Measurements from ENCODE around the gene VPS13D. TPM values are rescaled to one million over a fixed set of nuclear protein-coding genes. Genes with fewer than 3 reads are reported as not detected.

VPS13D gene
- polyA plus RNA-seq, 1 of the 3 experiments (the other 2 are of a cell fraction) = 15.0 TPM

- Histone ChIP-seq H3F3A (replicated peaks; ENCODE audit: insufficient read depth) (peaks cover 4% of the 10 kb centered on the region), H2AFZ (ENCODE audit: low read depth) (no peak overlapping the region), H3K9me2 (no peaks in the 10 kb centered on the region), H3K4me3 (ENCODE audit: low read depth in 2 of 2, low read length in 1 of 2) (no peak overlapping the region), H3K79me2 (ENCODE audit: insufficient read depth) (no peaks in the 10 kb centered on the region), H3K27ac (ENCODE audit: low read depth in 2 of 2, low read length in 1 of 2) (no peak overlapping the region), H3K27me3 (ENCODE audit: insufficient read depth) (no peaks in the 10 kb centered on the region), H3K36me3 (replicated peaks in 1 of 2; ENCODE audit: control insufficient read depth in 1 of 2, insufficient read depth in 2 of 2, low read length in 1 of 2) (peaks cover 4 to 15% of the 10 kb centered on the region in 2 experiments), H3K4me2 (no peak overlapping the region), H3K9me3 (no peaks in the 10 kb centered on the region), H3K9ac (no peak overlapping the region), H4K20me1 (ENCODE audit: insufficient read depth) (no peaks in the 10 kb centered on the region), H3K4me1 (ENCODE audit: control insufficient read depth in 1 of 2, insufficient read depth in 2 of 2, low read depth in 1 of 2, low read length in 1 of 2) (peaks cover 0 to 19% of the 10 kb centered on the region in 2 experiments; a peak in 1 of 4 replicates)
- CTCF ChIA-PET = no interaction called here
- DNase-seq = no peak
- WGBS (ENCODE audit: low lambda C conversion rate) = 98% methylated on average over 11 of the region's 11 CpGs
- POLR2A ChIA-PET = no interaction called here
- TF ChIP-seq EP300 (IDR thresholded peaks at IDR 0.05; ENCODE audit: borderline replicate concordance in 1 of 2, low read depth in 1 of 2, low read length in 1 of 2) (no peak), SIN3A (IDR thresholded peaks at IDR 0.05; ENCODE audit: borderline replicate concordance, low read depth, low read length) (no peak), ZBTB33 (IDR thresholded peaks at IDR 0.05; ENCODE audit: borderline replicate concordance, low read depth) (no peak), RCOR1 (IDR thresholded peaks at IDR 0.05; ENCODE audit: low read length) (no peak), MAX (IDR thresholded peaks at IDR 0.05; ENCODE audit: low read depth) (no peak), MXI1 (IDR thresholded peaks at IDR 0.05; ENCODE audit: low read depth, low read length) (no peak), CHD2 (IDR thresholded peaks at IDR 0.05; ENCODE audit: low read length, partially characterized antibody) (no peak), PBX3 (IDR thresholded peaks at IDR 0.05) (no peak)
Observed at GRCh38 chr1:12508849-12509248, 279.0 kb downstream of the VPS13D start.

GRCh38 chr1:12511128-12511484 is 281.3 kb downstream of the VPS13D start:
- ChIA-PET CTCF (interaction anchor here (1.2 kb wide), 1 partner anchor 17 kb away, joined by 3 read pairs; no protein-coding TSS in a partner anchor), POLR2A (no interaction called here)
- no peak overlapping the region for H2AFZ ChIP-seq (ENCODE audit: low read depth)
- DNase-seq = no peak
- no peak overlapping the region for H3K4me3 ChIP-seq (ENCODE audit: low read depth in 2 of 2, low read length in 1 of 2)
- H3K36me3 ChIP-seq (replicated peaks in 1 of 2; ENCODE audit: control insufficient read depth in 1 of 2, insufficient read depth in 2 of 2, low read length in 1 of 2) = peaks cover 4 to 15% of the 10 kb centered on the region in 2 experiments
- no peaks in the 10 kb centered on the region for H4K20me1 ChIP-seq (ENCODE audit: insufficient read depth)
- no peaks in the 10 kb centered on the region for H3K79me2 ChIP-seq (ENCODE audit: insufficient read depth)
- H3K4me2 ChIP-seq = no peak overlapping the region
- H3K9ac ChIP-seq = no peak overlapping the region
- no peaks in the 10 kb centered on the region for H3K9me3 ChIP-seq
- H3K9me2 ChIP-seq = no peaks in the 10 kb centered on the region
- no peak overlapping the region for H3K27ac ChIP-seq (ENCODE audit: low read depth in 2 of 2, low read length in 1 of 2)
- 94% methylated on average over 2 of the region's 3 CpGs for WGBS (ENCODE audit: low lambda C conversion rate)
- H3K27me3 ChIP-seq (ENCODE audit: insufficient read depth) = no peaks in the 10 kb centered on the region
- H3F3A ChIP-seq (replicated peaks; ENCODE audit: insufficient read depth) = peaks cover 4% of the 10 kb centered on the region
- H3K4me1 ChIP-seq (ENCODE audit: control insufficient read depth in 1 of 2, insufficient read depth in 2 of 2, low read depth in 1 of 2, low read length in 1 of 2) = peaks cover 0 to 7% of the 10 kb centered on the region in 2 experiments; a peak in 1 of 4 replicates
- TF ChIP-seq SMC3 (IDR thresholded peaks at IDR 0.05; ENCODE audit: low read depth, low read length) (no peak), EZH2phosphoT487 (IDR thresholded peaks at IDR 0.05; ENCODE audit: borderline replicate concordance, low read depth) (no peak), MAX (IDR thresholded peaks at IDR 0.05; ENCODE audit: low read depth) (no peak), PBX3 (IDR thresholded peaks at IDR 0.05) (no peak), MEF2A (IDR thresholded peaks at IDR 0.05; ENCODE audit: borderline replicate concordance, low read depth) (no peak), IRF3 (IDR thresholded peaks at IDR 0.05; ENCODE audit: low read depth, low read length) (no peak), FOSL2 (IDR thresholded peaks at IDR 0.05; ENCODE audit: borderline replicate concordance, low read depth) (no peak), YY1 (IDR thresholded peaks at IDR 0.05; ENCODE audit: low read depth) (no peak), REST (IDR thresholded peaks at IDR 0.05; ENCODE audit: low read depth, low read length) (no peak), RCOR1 (IDR thresholded peaks at IDR 0.05; ENCODE audit: low read length) (no peak), RAD21 (IDR thresholded peaks at IDR 0.05; ENCODE audit: low read length) (no peak), TCF12 (IDR thresholded peaks at IDR 0.05) (no peak), CHD2 (IDR thresholded peaks at IDR 0.05; ENCODE audit: low read length, partially characterized antibody) (no peak), SIN3A (IDR thresholded peaks at IDR 0.05; ENCODE audit: borderline replicate concordance, low read depth, low read length) (no peak)

Data from SK-N-SH (cell line).